Neural crest cell (in vitro differentiated cells): ENCODE measurements around the gene AVPR2. TPM values are rescaled to one million over a fixed set of nuclear protein-coding genes. Genes with fewer than 3 reads are reported as not detected.

Source experiments
- DNase-seq: peaks from one replicate; pipeline ENCODE4 v3.0.0; 2021; ENCODE audit warnings: low read depth, mixed read lengths, low spot score
- H3K27ac Mint-ChIP-seq: one replicate; pipeline ENCODE4 v1.8.0; 2021; ENCODE audit warnings: mild to moderate bottlenecking, mixed read lengths; ENCODE audit not compliant: unreplicated experiment
- H3K27me3 Mint-ChIP-seq: 2 replicates; pipeline ENCODE4 v1.8.0; 2021; ENCODE audit warnings: low read depth, mild to moderate bottlenecking, mixed read lengths
- H3K36me3 Mint-ChIP-seq: 2 replicates; pipeline ENCODE4 v1.8.0; 2021; ENCODE audit warnings: low read depth, mild to moderate bottlenecking, mixed read lengths
- H3K4me1 Mint-ChIP-seq: 2 replicates; pipeline ENCODE4 v1.8.0; 2021; ENCODE audit warnings: mixed read lengths
- H3K4me3 Mint-ChIP-seq: one replicate; pipeline ENCODE4 v1.8.0; 2021; ENCODE audit warnings: mild to moderate bottlenecking, mixed read lengths
- H3K9me3 Mint-ChIP-seq: 2 replicates; pipeline ENCODE4 v1.8.0; 2021; ENCODE audit warnings: mixed read lengths
- long read RNA-seq: library from polyadenylated mRNA; unstranded; transcript quantifications from one replicate; pipeline ENCODE4 v2.0.0, GENCODE V29; 2020
- total RNA-seq: library from RNA; stranded (reverse); gene quantifications from 2 replicates; pipeline ENCODE4 v1.2.1, GENCODE V29; 2021
- TF ChIP-seq, protein P1 (sequence below): fragments of 200-600 bp; sonication (generic); conservative IDR thresholded peaks from 2 replicates; pipeline ENCODE4 v1.5.0; 2021; ENCODE audit warnings: antibody characterized with exemption, mild to moderate bottlenecking

Gene AVPR2
- not detected in 2 replicates for total RNA-seq
- long read RNA-seq: 0 reads

GRCh38 chrX:153903991-153904957 is at the start of gene AVPR2:
Gene AVPR2 (plus strand): TSS chrX:153904673. CDS start chrX:153905146, 473 bp downstream.
- no peak for DNase-seq
- no peak within 1 kb of the TSS for H3K27ac Mint-ChIP-seq

GRCh38 chrX:153854702-153855101 is 49.8 kb upstream of the AVPR2 start:
- Mint-ChIP-seq H3K36me3 (no peaks in the 10 kb centered on the region), H3K4me1 (peaks cover 5% of the 10 kb centered on the region), H3K27me3 (no peaks in the 10 kb centered on the region), H3K27ac (no peak overlapping the region), H3K9me3 (no peaks in the 10 kb centered on the region), H3K4me3 (no peak overlapping the region)
- no peak for DNase-seq
- TF ChIP-seq, protein P1, sequence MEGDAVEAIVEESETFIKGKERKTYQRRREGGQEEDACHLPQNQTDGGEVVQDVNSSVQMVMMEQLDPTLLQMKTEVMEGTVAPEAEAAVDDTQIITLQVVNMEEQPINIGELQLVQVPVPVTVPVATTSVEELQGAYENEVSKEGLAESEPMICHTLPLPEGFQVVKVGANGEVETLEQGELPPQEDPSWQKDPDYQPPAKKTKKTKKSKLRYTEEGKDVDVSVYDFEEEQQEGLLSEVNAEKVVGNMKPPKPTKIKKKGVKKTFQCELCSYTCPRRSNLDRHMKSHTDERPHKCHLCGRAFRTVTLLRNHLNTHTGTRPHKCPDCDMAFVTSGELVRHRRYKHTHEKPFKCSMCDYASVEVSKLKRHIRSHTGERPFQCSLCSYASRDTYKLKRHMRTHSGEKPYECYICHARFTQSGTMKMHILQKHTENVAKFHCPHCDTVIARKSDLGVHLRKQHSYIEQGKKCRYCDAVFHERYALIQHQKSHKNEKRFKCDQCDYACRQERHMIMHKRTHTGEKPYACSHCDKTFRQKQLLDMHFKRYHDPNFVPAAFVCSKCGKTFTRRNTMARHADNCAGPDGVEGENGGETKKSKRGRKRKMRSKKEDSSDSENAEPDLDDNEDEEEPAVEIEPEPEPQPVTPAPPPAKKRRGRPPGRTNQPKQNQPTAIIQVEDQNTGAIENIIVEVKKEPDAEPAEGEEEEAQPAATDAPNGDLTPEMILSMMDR: no peak

More at GRCh38 chrX:153903991-153904957, at the start of gene AVPR2:
- TF ChIP-seq, protein P1: no peak
- Mint-ChIP-seq H3K4me1 (peaks cover 22% of the 10 kb centered on the region), H3K36me3 (peaks cover 4% of the 10 kb centered on the region), H3K9me3 (peaks cover 3% of the 10 kb centered on the region), H3K4me3 (no peak within 1 kb of the TSS), H3K27me3 (no peaks in the 10 kb centered on the region)

- DNase-seq: no peak
- TF ChIP-seq, protein P1: no peak
- Mint-ChIP-seq H3K27me3 (no peaks in the 10 kb centered on the region), H3K4me1 (peaks cover 5% of the 10 kb centered on the region), H3K4me3 (no peak overlapping the region), H3K36me3 (no peaks in the 10 kb centered on the region), H3K9me3 (no peaks in the 10 kb centered on the region), H3K27ac (no peak overlapping the region)
Observed at GRCh38 chrX:153857348-153857903, 47.0 kb upstream of the AVPR2 start.

- no peak overlapping the region for H3K4me3 Mint-ChIP-seq
- H3K36me3 Mint-ChIP-seq: peaks cover 5% of the 10 kb centered on the region
- TF ChIP-seq, protein P1: no peak
- DNase-seq: no peak
- H3K27ac Mint-ChIP-seq: no peak overlapping the region
- H3K4me1 Mint-ChIP-seq: no peaks in the 10 kb centered on the region
- H3K27me3 Mint-ChIP-seq: no peaks in the 10 kb centered on the region
- H3K9me3 Mint-ChIP-seq: no peaks in the 10 kb centered on the region
Observed at GRCh38 chrX:153861151-153861550, 43.3 kb upstream of the AVPR2 start.

DNA sequence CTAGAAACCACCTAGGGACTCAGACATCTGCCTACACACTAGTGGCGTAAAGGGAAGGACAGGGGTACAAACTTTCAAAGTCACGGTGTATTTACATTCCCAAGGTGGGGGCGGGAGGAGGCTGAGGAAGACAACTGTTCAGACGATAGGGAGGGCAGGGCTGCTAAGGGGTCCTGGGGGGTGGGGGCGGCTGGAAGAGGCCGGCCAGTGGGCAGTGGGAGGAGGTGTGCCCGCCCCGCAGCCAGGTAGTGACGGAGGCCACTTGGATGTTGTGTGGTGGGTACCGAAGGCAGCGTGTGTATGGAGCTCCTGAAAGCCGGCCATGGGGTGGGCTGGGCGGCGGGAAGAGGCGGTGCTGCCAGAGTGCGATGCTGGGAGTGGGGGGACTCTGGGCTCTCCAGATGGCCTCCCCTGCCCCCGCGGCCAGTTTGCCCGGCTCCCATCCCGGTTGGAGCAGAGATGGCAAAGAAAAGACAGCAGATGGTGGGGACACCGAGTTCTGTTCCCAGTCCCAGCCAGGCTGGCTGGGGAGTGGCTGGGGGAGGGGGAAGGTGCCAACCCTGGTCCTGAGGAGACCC is 42.7 kb upstream of the AVPR2 start:
- TF ChIP-seq, protein P1: no peak
- DNase-seq: no peak
- no peak overlapping the region for H3K4me3 Mint-ChIP-seq
- no peaks in the 10 kb centered on the region for H3K4me1 Mint-ChIP-seq
- peaks cover 5% of the 10 kb centered on the region for H3K36me3 Mint-ChIP-seq
- H3K27me3 Mint-ChIP-seq: no peaks in the 10 kb centered on the region
- H3K27ac Mint-ChIP-seq: no peak overlapping the region
- H3K9me3 Mint-ChIP-seq: no peaks in the 10 kb centered on the region
